GM19397 (cell line): ENCODE data around the gene ARHGEF10L.

Source experiments
- ATAC-seq: cut with Tn5 transposase; IDR thresholded peaks from one replicate; pipeline ENCODE4 v1.9.1; 2021; ENCODE audit warnings: mild to moderate bottlenecking, moderate library complexity; ENCODE audit not compliant: unreplicated experiment

The ARHGEF10L gene

GRCh38 chr1:17696417-17697301 is 157.2 kb downstream of the ARHGEF10L start:
- no peak for ATAC-seq

GRCh38 chr1:17697458-17697857 is 158.0 kb downstream of the ARHGEF10L start:
- no peak for ATAC-seq

- ATAC-seq, result no peak
Measured at GRCh38 chr1:17699581-17699980, 160.1 kb downstream of the ARHGEF10L start.

GRCh38 chr1:17700945-17701810 is 161.7 kb downstream of the ARHGEF10L start:
- ATAC-seq, result no peak

- no peak for ATAC-seq
Measured at GRCh38 chr1:17704176-17704575, 164.7 kb downstream of the ARHGEF10L start.

GRCh38 chr1:17706445-17706844 is 166.9 kb downstream of the ARHGEF10L start:
- no peak for ATAC-seq

GRCh38 chr1:17709981-17710380 is 170.5 kb downstream of the ARHGEF10L start:
- ATAC-seq, result no peak

GRCh38 chr1:17710889-17711576 is 171.5 kb downstream of the ARHGEF10L start:
- no peak for ATAC-seq

GRCh38 chr1:17711577-17711910 is 172.0 kb downstream of the ARHGEF10L start:
- ATAC-seq, result no peak

- ATAC-seq, result no peak
Measured at GRCh38 chr1:17711941-17712340, 172.4 kb downstream of the ARHGEF10L start.

GRCh38 chr1:17713993-17714392 is 174.5 kb downstream of the ARHGEF10L start:
- no peak for ATAC-seq

- no peak for ATAC-seq
Measured at GRCh38 chr1:17717594-17718535, 178.4 kb downstream of the ARHGEF10L start.

- no peak for ATAC-seq
Measured at GRCh38 chr1:17719874-17720273, 180.4 kb downstream of the ARHGEF10L start.

- no peak for ATAC-seq
Measured at GRCh38 chr1:17721444-17721843, 181.9 kb downstream of the ARHGEF10L start.

GRCh38 chr1:17723684-17724083 is 184.2 kb downstream of the ARHGEF10L start:
- ATAC-seq, result no peak

GRCh38 chr1:17724150-17724549 is 184.7 kb downstream of the ARHGEF10L start:
- ATAC-seq, result no peak

GRCh38 chr1:17725084-17725719 is 185.7 kb downstream of the ARHGEF10L start:
- ATAC-seq, result no peak

GRCh38 chr1:17725811-17726582 is 186.5 kb downstream of the ARHGEF10L start:
- no peak for ATAC-seq

GRCh38 chr1:17728123-17728712 is 188.7 kb downstream of the ARHGEF10L start:
- no peak for ATAC-seq
